ENCODE data around the gene DSTN. TPM values are rescaled to one million over a fixed set of nuclear protein-coding genes. Genes with fewer than 3 reads are reported as not detected.

Gene DSTN
- total RNA-seq, 1 donor from 2014 or later, result 860 TPM

DNA sequence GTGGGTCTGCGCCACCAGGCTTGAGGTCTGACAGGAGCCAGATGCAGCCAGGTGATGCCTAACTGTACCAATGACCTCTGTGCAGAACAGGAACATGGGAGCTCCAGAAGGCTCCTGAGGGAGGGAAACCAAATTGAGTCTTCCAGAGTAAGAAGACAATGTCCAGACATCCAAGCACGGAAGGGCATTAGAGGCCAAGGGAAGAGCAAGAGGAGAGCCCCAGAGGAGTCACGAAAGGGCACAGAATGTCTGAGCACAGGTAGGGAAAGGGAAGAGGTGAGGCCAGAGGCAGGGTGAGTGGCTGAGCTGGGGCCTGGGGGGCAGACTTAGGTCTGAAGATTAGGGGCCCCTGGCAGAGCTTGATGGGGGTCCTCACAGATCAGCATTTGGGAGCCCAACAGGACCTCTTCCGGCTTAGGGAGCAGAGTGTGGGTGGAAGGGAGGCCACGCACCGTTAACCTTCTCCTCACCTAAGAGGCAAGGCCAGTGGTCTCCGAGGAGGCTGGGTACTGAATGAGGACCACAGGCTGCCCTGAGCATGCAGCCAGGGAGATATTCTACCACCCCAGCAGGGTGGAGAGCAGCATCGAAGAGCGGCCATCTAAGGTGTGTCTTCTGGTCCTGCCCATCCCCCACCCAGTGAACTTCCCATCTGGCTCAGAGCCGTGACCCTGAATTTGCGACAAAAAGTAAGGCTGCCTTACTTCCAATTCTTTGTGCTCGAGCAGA lies 70.4 kb downstream of the DSTN start:
- no peak for ATAC-seq (ENCODE audit: poor library complexity)
- intact Hi-C loops (cut with DNase I), result no loop called here
- DNase-seq, result no peak

- ATAC-seq (ENCODE audit: poor library complexity) (no peak), DNase-seq (no peak)
- intact Hi-C loops (cut with DNase I), result no loop called here
Observed at GRCh38 chr20:17640875-17641378, 71.1 kb downstream of the DSTN start.

GRCh38 chr20:17641520-17641964 lies 71.7 kb downstream of the DSTN start:
- DNase-seq (peak; percentile 70), ATAC-seq (ENCODE audit: poor library complexity) (peak; percentile 15)
- intact Hi-C loops (cut with DNase I), result no loop called here

DNA sequence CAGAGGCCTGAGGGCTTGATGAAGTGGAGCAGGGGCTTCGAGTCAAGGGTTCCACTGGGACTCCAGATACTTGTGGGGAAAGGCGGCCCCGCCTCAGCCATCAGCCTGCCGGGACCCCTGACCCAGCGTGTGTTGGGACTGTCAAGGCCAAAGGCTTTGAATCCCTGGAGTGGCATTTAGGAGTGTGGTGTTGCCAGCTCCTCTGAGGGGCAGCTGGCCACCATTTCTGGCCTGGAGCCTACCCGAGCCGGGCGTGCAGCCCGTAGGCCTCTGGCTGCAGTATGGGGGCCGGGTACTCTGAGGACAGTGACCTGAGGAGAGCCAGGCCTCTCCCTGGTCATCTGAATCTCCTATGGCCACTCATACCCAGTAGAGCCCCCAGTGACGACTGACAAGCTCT lies 72.1 kb downstream of the DSTN start:
- intact Hi-C loops (cut with DNase I), result no loop called here
- ATAC-seq (ENCODE audit: poor library complexity) (no peak), DNase-seq (peak; percentile 40)

DNA sequence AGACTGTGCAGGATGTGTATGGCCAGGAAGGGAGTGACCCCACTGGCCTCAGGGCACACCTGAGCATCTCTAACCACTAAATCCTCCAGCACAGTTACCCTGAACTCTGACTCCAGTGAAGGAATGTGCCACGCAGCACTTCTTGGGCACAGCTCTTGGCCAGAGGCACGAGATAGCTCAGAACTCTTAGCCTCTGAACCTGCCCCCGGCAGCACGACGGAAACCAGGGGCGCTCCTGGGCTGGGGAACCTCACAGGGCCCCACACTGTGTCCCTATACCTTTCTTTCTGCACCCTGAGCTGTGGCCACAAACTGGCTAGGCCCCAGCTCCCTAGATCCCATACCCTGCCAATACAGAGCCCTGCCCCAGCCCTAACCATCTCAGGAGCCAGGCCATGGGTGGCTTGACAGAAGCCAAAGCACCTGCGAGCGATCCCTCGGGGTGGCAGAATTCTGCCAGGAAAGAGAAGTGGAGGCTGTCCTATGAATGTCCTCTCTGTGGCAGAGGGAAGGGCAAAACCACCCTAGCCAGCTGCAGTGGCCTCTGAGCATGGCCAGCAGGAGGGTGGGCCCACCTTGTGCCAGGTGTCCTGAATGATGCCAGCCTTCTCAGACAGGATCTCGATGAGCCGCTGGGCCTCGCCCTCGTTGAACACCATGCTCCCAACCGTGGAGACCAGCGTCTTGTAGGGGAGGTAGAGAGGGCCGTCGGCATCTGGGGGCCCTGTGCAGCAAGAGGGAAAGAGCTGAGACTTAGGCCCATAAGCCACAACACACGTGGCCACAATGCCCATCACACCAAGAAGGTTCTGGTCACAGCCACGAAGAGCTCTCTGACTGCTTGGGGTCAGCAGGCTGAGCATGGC lies 72.8 kb downstream of the DSTN start:
- intact Hi-C loops (cut with DNase I), result no loop called here
- DNase-seq (peak; percentile 35), ATAC-seq (ENCODE audit: poor library complexity) (no peak)

DNA sequence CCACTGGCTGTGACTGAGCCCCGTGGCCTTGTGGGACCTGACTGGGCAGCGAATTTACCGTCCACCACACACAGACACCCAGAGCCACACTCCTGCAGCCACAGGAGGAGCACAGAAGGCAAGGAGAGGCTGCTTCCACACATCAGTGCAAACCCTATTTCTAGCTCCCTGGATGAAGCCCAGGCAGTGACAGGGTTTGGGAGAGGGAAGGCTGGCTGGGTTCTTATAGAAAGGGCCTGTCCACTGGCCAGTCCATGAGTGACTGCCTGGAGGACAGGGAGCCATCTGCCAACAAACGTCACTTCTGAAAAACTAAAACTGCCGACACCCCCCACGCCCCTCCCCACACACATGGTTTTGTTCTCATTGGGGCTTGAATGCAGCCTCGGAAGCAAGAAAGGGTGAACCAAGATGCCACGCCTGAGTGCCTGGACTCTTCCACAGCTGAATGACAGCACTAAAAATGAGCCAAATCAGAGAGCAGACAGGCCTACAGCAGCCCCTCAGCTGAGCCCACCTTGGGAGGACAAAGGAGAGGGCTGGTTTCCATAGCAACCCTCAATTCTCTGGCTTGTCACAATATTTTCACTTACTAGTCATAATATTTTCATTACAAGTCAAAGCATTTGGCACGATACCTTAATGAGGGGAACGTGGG lies 73.8 kb downstream of the DSTN start:
- ATAC-seq (ENCODE audit: poor library complexity), result peak; percentile 42
- no peak for DNase-seq
- intact Hi-C loops (cut with DNase I), result no loop called here

- intact Hi-C loops (cut with DNase I), result no loop called here
- ATAC-seq (ENCODE audit: poor library complexity), result peak; percentile 44
- DNase-seq, result no peak
Observed at GRCh38 chr20:17644451-17644850, 74.6 kb downstream of the DSTN start.

DNA sequence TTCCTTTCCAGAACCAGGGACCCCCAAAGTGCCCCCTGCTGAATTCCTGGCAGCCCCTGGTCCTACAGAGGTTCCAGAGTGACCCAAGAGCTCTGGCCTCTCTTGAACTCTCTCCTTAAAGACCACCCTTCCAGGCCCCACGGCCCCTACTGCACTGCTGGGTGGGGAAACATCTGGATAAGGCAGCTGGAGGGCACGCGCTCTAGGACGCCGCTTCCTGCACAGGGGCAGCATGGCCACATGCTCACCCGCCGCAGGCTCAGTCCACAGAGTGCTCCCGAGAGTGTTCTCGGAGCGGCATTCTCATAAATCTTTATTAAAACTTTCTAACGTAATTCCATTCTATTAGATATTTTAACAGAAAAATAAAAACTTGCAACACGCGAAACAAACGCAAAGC lies 75.1 kb downstream of the DSTN start:
- intact Hi-C loops (cut with DNase I), result no loop called here
- DNase-seq (no peak), ATAC-seq (ENCODE audit: poor library complexity) (no peak)

DNA sequence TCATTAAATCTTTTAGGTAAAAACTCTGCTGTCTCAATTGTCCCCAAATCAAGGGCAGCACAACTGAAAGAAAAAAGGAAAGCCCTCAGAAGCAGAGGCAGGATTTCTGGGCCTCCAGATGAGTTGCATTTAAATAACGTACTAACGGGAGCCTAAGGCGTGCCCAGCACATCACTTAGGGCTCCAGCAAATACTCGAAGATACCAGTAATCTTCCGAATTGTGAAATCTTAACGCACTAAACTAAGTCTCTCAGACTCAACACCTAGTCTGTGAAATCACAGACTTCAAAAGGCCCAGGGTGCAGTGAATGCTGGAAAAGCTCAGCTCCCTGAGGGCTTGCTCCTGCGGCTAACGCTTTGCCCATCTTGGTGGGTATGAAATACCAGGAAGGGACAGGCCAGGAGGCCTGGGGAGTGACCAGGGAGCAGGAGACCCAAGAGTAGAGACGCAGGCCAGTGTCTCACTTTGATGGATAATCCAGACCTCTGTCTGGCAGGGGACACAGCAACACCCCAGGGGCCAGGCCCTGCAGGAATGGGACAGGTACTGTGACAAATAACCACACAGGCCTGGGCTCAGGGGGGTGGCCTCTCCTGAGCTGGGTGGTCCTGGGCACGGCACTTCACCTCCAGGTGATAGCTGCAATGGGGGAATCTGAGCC lies 75.8 kb downstream of the DSTN start:
- ATAC-seq (ENCODE audit: poor library complexity), result no peak
- DNase-seq, result no peak
- intact Hi-C loops (cut with DNase I), result no loop called here

- DNase-seq (no peak), ATAC-seq (ENCODE audit: poor library complexity) (peak; percentile 26)
- intact Hi-C loops (cut with DNase I), result no loop called here
Observed at GRCh38 chr20:17646209-17646960, 76.5 kb downstream of the DSTN start.

DNA sequence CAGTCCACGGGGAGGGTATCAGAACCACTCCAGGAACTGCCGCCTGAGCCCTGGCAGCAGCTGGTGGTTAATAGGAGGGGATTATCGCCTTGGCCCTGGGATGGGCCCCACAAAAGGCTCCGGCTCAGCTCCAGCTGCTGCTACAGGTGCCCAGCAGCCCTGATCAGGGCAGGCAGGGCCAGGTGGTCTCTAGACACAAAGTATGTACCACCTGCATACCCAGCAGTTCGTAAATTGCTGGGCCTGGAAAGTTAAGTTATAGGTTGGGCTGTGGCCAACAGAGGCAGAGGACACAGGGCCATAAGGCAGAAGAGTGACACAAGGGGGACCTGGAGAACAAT lies 77.1 kb downstream of the DSTN start:
- DNase-seq (no peak), ATAC-seq (ENCODE audit: poor library complexity) (peak; percentile 1)
- intact Hi-C loops (cut with DNase I), result no loop called here

DNA sequence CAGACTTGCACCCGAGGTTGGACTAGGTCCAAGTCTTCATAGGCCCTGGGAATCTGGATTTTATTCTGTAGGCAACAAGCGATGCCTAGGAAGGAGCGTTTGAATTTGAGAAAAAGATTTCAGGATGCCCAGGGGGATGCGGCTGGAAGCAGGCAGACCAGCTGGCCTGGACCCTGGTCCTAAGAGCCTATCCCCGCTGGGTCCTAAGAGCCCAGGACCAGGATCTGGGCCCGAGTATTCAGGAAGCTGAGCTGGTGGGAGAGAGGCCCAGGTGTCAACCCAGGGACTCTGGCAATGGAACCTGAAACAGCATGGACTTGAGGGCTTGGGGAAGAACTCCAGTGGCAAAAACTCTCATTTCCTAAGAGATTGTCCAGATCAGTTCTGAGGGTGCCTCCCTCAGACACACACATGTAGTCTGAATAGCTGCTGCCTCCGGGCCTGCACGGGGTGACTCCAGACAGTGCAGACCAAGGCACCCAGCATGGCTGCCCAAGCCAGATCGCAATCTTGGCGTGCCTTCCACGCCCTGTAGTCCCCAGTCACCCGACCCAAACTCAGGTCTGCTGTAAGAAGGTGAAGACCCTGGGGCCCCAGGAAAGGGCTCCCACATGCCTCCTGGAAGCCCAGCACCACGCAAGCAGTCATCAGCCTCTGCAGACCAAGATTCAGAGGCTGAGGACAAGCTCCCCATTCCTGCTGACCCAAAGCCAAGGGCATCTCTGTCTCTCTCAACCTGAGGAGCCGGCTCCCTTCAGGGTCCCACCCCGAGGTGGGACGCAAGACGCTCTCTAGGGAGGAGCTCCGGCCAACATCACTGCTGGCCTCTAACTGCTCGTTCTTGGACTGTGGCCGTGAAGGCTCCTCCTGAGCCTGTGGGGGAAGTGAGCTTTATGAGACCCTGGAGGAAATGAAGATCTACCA lies 77.8 kb downstream of the DSTN start:
- ATAC-seq (ENCODE audit: poor library complexity) (no peak), DNase-seq (peak; percentile 40)
- intact Hi-C loops (cut with DNase I), result no loop called here

DNA sequence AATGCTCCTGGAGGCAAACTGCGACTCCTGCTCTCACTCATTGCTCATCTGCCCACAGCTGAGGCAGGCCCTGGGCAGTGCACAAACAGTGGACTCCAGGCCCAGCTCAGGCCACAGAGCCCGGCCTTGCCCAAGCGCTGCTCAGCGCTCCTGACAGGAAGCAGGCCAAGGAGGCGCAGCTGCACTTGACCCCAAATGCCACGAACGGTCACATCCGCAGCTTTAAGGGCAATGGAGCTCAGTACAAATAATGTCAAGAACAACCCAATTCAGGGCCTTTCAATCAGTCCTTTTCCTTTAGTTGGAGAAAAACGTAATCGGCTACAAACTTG lies 78.4 kb downstream of the DSTN start:
- ATAC-seq (ENCODE audit: poor library complexity), result peak; percentile 32
- peak; percentile 70 for DNase-seq
- intact Hi-C loops (cut with DNase I), result no loop called here

GRCh38 chr20:17648791-17649730 lies 79.2 kb downstream of the DSTN start:
- DNase-seq (peak; percentile 53), ATAC-seq (ENCODE audit: poor library complexity) (peak; percentile 63)
- intact Hi-C loops (cut with DNase I), result no loop called here

GRCh38 chr20:17650301-17651128 lies 80.6 kb downstream of the DSTN start:
- no peak for DNase-seq
- intact Hi-C loops (cut with DNase I), result no loop called here
- ATAC-seq (ENCODE audit: poor library complexity), result no peak
